ENCODE measurements around the gene TSPAN16. TPM values are rescaled to one million over a fixed set of nuclear protein-coding genes. Genes with fewer than 3 reads are reported as not detected.
A peak's percentile ranks its signal among the peaks of the same experiment; 100 is the strongest.

TSPAN16 gene
- total RNA-seq, 4 donors from 2014 or later = not detected

- Histone ChIP-seq H3K27me3 (no peaks in the 10 kb centered on the region), H3K4me1 (no peaks in the 10 kb centered on the region), H3K4me3 (no peak overlapping the region), H3K9me3 (no peaks in the 10 kb centered on the region), H3K27ac (no peak overlapping the region), H3K36me3 (no peaks in the 10 kb centered on the region)
- no peak for DNase-seq
- TF ChIP-seq CTCF (IDR thresholded peaks at IDR 0.05) (no peak), POLR2A (IDR thresholded peaks at IDR 0.05) (no peak)
- intact Hi-C loops (cut with DNase I; ENCODE audit: low total_unique reads) = loop anchor here (10.0 kb wide), 2 partner anchors 60 to 210 kb away; partner anchors contain the start of genes PLPPR2 and ZNF653
Measured at GRCh38 chr19:11295180-11295579, 780 bp upstream of the TSPAN16 start.

GRCh38 chr19:11296264-11296663 lies 304 bp downstream of the TSPAN16 start:
- H3K4me3 ChIP-seq = no peak overlapping the region
- H3K27ac ChIP-seq = peak overlapping the region; percentile 33 to 73
- H3K9me3 ChIP-seq = no peaks in the 10 kb centered on the region
- H3K36me3 ChIP-seq = no peaks in the 10 kb centered on the region
- H3K27me3 ChIP-seq = no peaks in the 10 kb centered on the region
- TF ChIP-seq POLR2A (IDR thresholded peaks at IDR 0.05) = no peak
- TF ChIP-seq CTCF (IDR thresholded peaks at IDR 0.05) = no peak
- DNase-seq = peak; percentile 59 to 62
- intact Hi-C loops (cut with DNase I; ENCODE audit: low total_unique reads) = loop anchor here (10.0 kb wide), 2 partner anchors 59 to 209 kb away; partner anchors contain the start of genes PLPPR2 and ZNF653
- no peaks in the 10 kb centered on the region for H3K4me1 ChIP-seq

- no peak for DNase-seq
- H3K9me3 ChIP-seq = no peaks in the 10 kb centered on the region
- H3K4me1 ChIP-seq = no peaks in the 10 kb centered on the region
- no peaks in the 10 kb centered on the region for H3K36me3 ChIP-seq
- no peak overlapping the region for H3K27ac ChIP-seq
- no peaks in the 10 kb centered on the region for H3K27me3 ChIP-seq
- no peak for TF ChIP-seq POLR2A (IDR thresholded peaks at IDR 0.05)
- no peak for TF ChIP-seq CTCF (IDR thresholded peaks at IDR 0.05)
- no peak overlapping the region for H3K4me3 ChIP-seq
- intact Hi-C loops (cut with DNase I; ENCODE audit: low total_unique reads) = loop anchor here (10.0 kb wide), 2 partner anchors 55 to 205 kb away; partner anchors contain the start of genes PLPPR2 and ZNF653
Measured at GRCh38 chr19:11299946-11300810, 4.2 kb downstream of the TSPAN16 start.

GRCh38 chr19:11300811-11301120 lies 4.8 kb downstream of the TSPAN16 start:
- intact Hi-C loops (cut with DNase I; ENCODE audit: low total_unique reads) = no loop called here
- Histone ChIP-seq H3K4me1 (no peaks in the 10 kb centered on the region), H3K27me3 (no peaks in the 10 kb centered on the region), H3K27ac (no peak overlapping the region), H3K4me3 (no peak overlapping the region), H3K9me3 (no peaks in the 10 kb centered on the region), H3K36me3 (no peaks in the 10 kb centered on the region)
- no peak for DNase-seq
- TF ChIP-seq CTCF (IDR thresholded peaks at IDR 0.05) = no peak
- no peak for TF ChIP-seq POLR2A (IDR thresholded peaks at IDR 0.05)

GRCh38 chr19:11304936-11305335 lies 9.0 kb downstream of the TSPAN16 start:
- TF ChIP-seq CTCF (IDR thresholded peaks at IDR 0.05) (no peak), POLR2A (IDR thresholded peaks at IDR 0.05) (no peak)
- H3K9me3 ChIP-seq = no peaks in the 10 kb centered on the region
- intact Hi-C loops (cut with DNase I; ENCODE audit: low total_unique reads) = no loop called here
- H3K27ac ChIP-seq = no peak overlapping the region
- no peak for DNase-seq
- no peaks in the 10 kb centered on the region for H3K36me3 ChIP-seq
- no peak overlapping the region for H3K4me3 ChIP-seq
- H3K4me1 ChIP-seq = no peaks in the 10 kb centered on the region
- no peaks in the 10 kb centered on the region for H3K27me3 ChIP-seq
